Right ventricle myocardium superior (tissue), 1 donor: ENCODE results near the gene VAMP5. TPM values are rescaled to one million over a fixed set of nuclear protein-coding genes. Genes with fewer than 3 reads are reported as not detected.
"Not testable (repeated sequence)": the region's sequence is repeated elsewhere in the genome, so short reads cannot be mapped to it uniquely, and the experiment has no call there.

Source experiments
- ATAC-seq: fragments of 200-7000 bp; cut with Tn5 transposase; one replicate; pipeline ENCODE4 v1.9.1; 2020; ENCODE audit warnings: mild to moderate bottlenecking; ENCODE audit not compliant: poor library complexity
- DNase-seq: peaks from one replicate; pipeline ENCODE4 v3.0.0-alpha.2; 2020
- intact Hi-C: fragments of 100-400 bp; cut with DNase I; formaldehyde crosslinking; loops from one replicate; pipeline ENCODE4 v1.11.2; 2022
- total RNA-seq: library from RNA; stranded (reverse); fragmentation: NEBNext Ultra II Directional; extraction: Animal tissue kit (Norgen Biotek cat#: 25700); gene quantifications from one replicate; pipeline ENCODE4 v1.2.1, GENCODE V29; 2021
- donor health status: DM: no; HTN: yes; CAD: no; lungs with severe emphysema.

Gene VAMP5
- total RNA-seq, 1 donor from 2014 or later = 56.3 TPM

DNA sequence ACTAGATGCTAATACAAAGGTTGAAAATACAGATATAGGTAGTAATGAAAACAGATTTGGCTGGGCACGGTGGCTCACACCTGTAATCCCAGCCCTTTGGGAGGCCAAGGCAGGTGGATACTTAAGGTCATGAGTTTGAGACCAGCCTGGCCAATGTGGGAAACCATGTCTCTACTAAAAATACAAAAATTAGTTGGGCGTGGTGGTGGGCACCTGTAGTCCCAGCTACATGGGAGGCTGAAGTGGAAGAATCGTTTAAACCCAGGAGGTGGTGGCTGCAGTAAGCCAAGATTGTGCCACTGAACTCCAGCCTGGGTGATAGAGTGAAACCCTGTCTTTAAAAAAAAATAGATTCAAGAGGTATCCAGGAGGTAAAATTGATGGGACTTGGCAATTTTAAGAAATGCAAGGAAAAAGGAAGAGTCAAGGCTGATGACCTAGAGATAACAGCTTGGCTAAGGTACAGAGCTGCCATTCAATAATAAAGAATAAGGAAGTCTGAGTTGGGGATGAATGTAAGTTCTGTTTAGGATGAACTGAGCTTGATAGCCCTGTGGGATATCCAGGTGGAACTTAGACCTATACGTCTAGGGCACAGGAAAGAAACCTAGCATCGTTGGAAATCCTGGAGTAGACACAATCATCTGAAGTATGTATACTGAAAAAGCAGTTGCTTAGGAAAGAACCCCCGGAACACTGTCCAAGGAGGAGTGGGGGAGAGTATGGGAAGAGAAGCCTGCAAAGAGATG, 36.2 kb upstream of the VAMP5 start:
- intact Hi-C loops = no loop called here
- ATAC-seq = no peak
- no peak for DNase-seq

GRCh38 chr2:85548608-85548900, 35.7 kb upstream of the VAMP5 start:
- DNase-seq = no peak
- intact Hi-C loops = no loop called here
- no peak for ATAC-seq

DNA sequence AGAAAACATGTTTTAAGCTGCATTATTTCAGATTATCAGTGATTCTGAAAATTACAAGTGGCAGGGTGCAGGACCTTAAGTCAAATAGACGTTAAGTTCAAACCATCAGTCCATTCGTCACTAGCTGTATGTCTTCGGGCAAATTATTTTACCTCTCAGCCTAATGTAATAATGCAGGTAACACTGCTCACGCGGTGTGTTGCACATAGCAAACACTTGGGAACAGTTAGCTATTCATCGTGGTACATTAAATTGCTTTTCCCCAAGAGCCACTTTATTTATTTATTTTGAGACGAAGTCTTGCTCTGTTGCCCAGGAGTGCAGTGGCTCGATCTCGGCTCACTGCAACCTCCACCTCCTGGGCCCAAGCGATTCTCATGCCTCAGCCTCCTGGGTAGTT, 35.1 kb upstream of the VAMP5 start:
- ATAC-seq (no peak), DNase-seq (no peak)
- intact Hi-C loops = no loop called here

- DNase-seq (no peak), ATAC-seq (no peak)
- intact Hi-C loops = no loop called here
Measured at GRCh38 chr2:85549826-85550225, 34.4 kb upstream of the VAMP5 start.

DNA sequence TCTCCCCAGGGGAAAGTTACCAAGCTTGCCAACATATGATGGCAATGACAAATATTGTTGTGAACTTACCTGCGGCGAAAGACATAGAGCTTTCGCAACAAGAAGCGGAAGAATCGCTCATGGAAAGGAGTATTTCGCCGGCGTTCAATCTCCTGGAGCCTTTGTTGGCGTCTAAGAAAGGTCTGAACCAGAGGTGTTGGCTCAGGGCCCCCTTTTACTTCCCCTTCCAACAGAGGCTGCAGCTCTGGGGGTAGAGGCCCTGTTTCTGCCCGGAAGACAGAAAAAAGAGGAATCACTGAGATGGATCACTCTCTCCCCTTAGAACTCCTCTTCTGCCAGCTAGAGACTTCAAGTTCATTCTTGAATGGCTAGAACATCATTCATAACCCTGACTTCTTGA, 33.7 kb upstream of the VAMP5 start:
- intact Hi-C loops = no loop called here
- no peak for DNase-seq
- no peak for ATAC-seq

DNA sequence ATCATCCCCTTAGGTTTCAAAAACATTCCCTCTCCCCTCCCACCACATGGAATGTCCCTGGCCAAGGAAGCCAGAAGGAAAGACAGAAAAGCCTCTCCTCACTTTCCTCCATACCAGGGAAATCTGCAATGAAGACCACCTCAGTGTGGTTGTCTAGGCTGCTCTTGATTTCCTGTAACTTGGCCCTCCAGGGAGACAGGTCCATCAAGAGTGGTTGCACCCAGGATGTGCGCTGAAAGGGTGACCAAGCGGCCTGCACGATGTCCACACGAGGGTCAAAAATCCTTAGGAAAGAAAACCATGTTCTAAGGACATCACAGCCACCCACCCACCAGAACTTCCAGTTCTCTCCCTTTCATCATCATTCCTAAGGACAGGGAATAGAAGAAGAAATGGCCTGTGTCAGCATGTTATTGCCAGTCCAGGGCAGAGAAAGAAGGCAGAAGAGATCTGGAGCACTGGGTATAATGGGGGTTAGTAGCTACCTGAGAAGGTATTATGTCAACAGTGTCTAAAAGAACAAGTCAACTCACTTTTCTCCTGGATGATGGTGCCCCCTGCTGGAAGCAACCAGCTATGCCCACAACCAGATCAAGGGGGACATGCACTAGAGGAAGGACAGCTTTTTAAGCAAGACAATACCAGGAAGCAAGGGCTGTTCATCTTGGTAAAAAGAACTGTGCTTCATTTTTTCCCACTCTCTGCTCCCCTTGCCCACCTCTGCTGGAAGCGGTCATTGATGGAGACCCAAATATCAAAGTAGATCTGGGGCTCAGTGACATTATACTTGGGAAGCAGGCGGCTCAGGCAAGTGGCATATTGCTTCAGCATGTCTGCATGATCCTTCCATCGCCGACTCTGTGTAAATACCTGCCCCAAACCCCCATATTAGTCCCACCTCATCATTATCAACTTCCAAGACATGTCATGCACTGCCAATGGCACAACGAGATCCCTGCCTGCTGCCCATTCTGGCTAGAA, 32.2 kb upstream of the VAMP5 start:
- intact Hi-C loops = loop anchor here (2.0 kb wide), 1 partner anchor 131 kb away; no protein-coding TSS in a partner anchor
- peak; percentile 76 for ATAC-seq
- peak; percentile 84 for DNase-seq

DNA sequence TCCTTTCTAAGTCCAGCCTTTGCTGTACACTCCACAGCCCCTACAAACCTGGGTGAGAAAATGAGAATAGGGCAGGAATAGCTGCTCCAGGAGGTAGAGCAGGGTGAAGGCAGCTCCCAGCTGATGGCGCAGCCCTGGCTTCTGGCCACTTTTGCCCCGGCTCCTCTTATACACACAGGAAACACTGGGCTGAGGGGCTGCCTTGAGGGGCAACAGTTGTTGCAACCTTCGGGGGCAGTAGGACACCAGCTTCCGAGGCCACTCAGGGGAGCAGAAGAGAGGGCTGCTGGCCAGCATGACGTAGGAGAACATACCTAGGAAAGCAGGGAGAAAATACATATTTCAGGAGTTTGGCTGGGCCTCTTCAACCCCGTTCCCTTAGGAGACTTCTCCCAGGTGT, 31.0 kb upstream of the VAMP5 start:
- no peak for DNase-seq
- intact Hi-C loops = loop anchor here (2.0 kb wide), 1 partner anchor 132 kb away; no protein-coding TSS in a partner anchor

GRCh38 chr2:85554980-85555612, 29.1 kb upstream of the VAMP5 start:
- ATAC-seq (no peak), DNase-seq (no peak)
- intact Hi-C loops = no loop called here

More for the DNA sequence above, 31.0 kb upstream of the VAMP5 start:
- no peak for ATAC-seq

GRCh38 chr2:85557130-85557529, 27.1 kb upstream of the VAMP5 start:
- no peak for ATAC-seq
- no peak for DNase-seq
- intact Hi-C loops = no loop called here

DNA sequence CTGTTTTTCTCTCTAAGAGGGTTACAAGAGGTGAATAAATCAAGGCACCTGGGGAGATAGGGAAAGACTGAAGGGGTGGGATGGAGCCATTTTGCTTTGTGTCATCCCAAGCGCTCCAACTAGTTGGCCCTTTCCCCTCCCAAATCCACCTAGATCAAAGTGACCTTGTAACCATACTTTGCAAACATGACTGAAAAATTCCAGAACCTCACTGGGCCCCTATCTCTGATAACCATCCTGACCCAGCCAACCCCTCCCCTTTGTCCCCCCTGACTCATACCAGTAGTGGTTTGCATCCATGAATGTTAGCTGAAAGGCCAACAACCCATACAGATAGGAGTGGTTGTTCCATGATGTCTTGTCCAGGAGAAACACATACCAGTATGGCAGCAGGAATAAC, 26.1 kb upstream of the VAMP5 start:
- DNase-seq (no peak), ATAC-seq (no peak)
- intact Hi-C loops = no loop called here

DNA sequence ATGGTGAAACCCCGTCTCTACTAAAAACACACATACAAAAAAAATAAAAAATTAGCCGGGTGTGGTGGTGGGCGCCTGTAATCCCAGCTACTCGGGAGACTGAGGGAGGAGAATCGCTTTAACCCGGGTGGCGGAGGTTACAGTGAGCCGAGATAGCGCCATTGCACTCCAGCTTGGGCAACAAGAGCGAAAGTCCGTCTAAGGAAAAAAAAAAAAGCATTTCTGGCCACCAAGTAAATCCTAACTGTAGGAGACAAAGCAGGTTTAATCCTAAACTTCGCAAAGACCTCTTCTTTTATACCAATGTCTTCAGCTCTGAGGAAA, 23.9 kb upstream of the VAMP5 start:
- not testable (repeated sequence) for DNase-seq, ATAC-seq
- intact Hi-C loops = loop anchor here (2.0 kb wide), 1 partner anchor 42 kb away; the partner anchor contains the start of gene TMEM150A

GRCh38 chr2:85560812-85561279, 23.4 kb upstream of the VAMP5 start:
- intact Hi-C loops = loop anchor here (2.0 kb wide), 1 partner anchor 42 kb away; the partner anchor contains the start of gene TMEM150A
- ATAC-seq (no peak), DNase-seq (no peak)

GRCh38 chr2:85561280-85562212, 22.7 kb upstream of the VAMP5 start, which contains the start of gene GGCX:
GGCX (minus strand) TSS chr2:85561493; CDS start chr2:85561428, 65 bp downstream.
- ATAC-seq (peak; percentile 96), DNase-seq (peak; percentile 98)
- intact Hi-C loops = loop anchor here (2.0 kb wide), 1 partner anchor 41 kb away; the partner anchor contains the start of gene TMEM150A

DNA sequence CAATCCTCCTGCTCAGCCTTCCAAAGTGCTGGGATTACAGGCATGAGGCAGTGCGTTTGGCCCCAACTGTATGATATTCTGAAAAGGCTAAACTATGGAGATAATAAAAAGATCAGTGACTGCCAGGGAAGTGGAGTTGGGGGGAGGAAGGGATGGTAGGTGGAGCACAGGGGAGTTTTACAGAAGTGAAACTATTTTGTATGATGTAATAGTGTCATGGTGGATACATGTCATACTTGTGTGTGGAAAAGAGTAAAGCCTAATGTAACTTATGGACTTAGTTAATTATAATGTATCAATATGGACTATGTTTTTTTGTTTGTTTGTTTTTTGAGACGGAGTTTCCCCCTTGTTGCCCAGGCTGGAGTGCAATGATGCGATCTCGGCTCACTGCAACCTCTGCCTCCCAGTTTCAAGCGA, 20.1 kb upstream of the VAMP5 start:
- ATAC-seq (no peak), DNase-seq (no peak)
- intact Hi-C loops = no loop called here

DNA sequence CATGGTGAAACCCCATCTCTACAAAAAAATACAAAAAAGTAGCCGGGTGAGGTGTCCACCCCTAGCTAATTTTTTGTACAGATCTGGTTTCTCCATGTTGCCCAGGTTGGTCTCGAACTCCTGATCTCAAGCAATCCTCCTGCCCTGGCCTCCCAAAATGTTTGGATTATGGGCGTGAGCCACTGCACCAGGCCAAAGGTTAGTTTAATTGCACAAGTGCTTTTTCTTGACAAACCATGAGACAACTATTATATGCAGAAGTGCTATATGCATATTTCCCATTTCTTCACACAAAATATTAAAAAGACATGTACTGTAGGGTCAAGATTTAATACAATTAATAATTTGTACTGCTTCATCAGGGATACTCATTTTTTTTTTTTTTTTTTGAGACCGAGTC, 18.0 kb upstream of the VAMP5 start:
- intact Hi-C loops = no loop called here
- ATAC-seq (no peak), DNase-seq (no peak)

DNA sequence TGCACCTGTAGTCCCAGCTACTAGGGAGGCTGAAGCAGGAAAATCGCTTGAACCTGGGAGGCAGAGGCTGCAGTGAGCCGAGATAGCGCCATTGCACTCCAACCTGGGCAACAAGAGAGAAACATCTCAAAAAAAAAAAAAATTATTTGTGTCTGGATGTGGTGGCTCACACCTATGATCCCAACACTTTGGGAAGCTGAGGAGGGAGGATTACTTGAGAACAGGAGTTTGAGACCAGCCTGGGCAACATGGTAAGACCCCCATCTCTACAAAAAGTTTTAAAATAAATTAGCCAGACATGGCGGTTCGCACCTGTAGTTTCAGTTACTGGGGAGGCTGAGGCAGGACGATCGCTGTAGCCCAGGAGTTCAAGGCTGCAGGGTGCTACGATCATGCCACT, 8.5 kb upstream of the VAMP5 start:
- intact Hi-C loops = no loop called here
- no peak for ATAC-seq
- DNase-seq = no peak

DNA sequence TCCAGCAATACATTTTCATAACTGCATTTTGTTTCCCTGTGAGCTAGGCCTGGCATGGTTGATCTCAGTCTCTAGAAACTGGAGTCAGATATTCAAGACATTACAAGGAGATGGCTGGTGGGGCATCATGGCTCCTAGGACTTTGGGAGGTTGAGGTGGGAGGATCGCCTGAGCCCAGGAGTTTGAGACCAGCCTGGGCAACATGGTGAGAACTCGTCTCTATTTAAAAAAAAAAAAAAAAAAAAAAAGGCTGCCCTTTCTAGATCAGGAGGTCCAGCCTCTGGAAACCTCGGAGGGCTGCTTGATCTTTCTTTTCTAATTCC, 7.2 kb upstream of the VAMP5 start:
- no peak for ATAC-seq
- intact Hi-C loops = no loop called here
- DNase-seq = no peak
